Epithelial cell of proximal tubule (primary cell): ENCODE measurements around the gene FYB1. TPM values are rescaled to one million over a fixed set of nuclear protein-coding genes. Genes with fewer than 3 reads are reported as not detected.
"Not testable (repeated sequence)": the region's sequence is repeated elsewhere in the genome, so short reads cannot be mapped to it uniquely, and the experiment has no call there.

Source experiments
- DNase-seq: peaks from one replicate; pipeline ENCODE4 v3.0.0-alpha.2; 2011; ENCODE audit warnings: low read depth
- H3K4me3 ChIP-seq: 2 replicates; pipeline ENCODE4 v1.5.1; 2011; ENCODE audit warnings: low read depth, mild to moderate bottlenecking, low read length
- CTCF ChIP-seq: conservative IDR thresholded peaks from 2 replicates; pipeline ENCODE4 v1.5.1; 2012; ENCODE audit warnings: low read depth, mild to moderate bottlenecking, low read length
- total RNA-seq: library from RNA; depleted of rRNA; stranded (reverse); fragments of >200 nt; gene quantifications from 2 replicates; pipeline ENCODE4 v1.2.3, GENCODE V29; 2015

Gene FYB1
- total RNA-seq, 1 donor from 2014 or later = not detected

GRCh38 chr5:39189292-39189955 is 29.9 kb downstream of the FYB1 start:
- no peak for DNase-seq
- H3K4me3 ChIP-seq = no peak overlapping the region
- no peak for TF ChIP-seq CTCF

DNA sequence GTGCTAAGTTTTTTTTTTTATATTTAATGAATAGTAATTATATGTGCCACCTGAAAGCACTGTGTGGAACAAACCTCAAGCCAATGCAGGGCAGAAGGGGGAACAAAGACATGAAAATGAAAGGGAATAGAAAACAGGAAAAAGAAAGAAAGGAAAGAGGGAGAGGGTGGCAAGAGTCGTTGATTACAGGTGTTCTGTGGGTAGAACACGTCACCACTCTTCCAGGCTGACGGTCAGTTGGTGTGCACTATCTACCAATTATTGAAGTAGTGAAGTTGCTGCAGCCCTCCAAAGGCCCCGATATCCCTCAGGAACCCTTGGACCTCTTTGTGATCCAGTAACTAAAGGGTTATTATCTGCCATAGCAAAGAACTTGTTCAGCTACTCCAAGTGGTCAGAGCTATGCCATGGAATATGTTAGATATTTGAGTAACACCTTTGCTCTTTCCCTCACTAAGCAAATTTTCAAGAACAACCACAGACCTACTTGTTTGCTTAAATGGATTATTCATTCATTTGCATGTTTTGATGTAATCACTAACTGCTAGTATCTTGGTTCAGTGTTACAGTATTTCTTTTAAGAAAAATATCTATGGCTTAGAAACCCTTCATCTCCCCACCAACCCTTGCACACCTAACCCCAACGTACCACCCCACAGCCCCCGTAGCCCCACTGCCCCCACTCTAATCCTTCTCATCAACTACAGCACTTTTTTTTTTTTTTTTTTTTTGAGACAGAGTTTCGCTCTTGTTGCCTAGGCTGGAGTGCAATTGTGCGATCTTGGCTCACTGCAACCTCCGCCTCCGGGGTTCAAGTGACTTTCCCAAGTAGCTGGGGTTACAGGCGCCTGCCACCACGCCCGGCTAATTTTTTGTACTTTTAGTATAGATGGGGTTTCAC is 31.3 kb downstream of the FYB1 start:
- DNase-seq = no peak
- TF ChIP-seq CTCF = no peak
- no peak overlapping the region for H3K4me3 ChIP-seq

DNA sequence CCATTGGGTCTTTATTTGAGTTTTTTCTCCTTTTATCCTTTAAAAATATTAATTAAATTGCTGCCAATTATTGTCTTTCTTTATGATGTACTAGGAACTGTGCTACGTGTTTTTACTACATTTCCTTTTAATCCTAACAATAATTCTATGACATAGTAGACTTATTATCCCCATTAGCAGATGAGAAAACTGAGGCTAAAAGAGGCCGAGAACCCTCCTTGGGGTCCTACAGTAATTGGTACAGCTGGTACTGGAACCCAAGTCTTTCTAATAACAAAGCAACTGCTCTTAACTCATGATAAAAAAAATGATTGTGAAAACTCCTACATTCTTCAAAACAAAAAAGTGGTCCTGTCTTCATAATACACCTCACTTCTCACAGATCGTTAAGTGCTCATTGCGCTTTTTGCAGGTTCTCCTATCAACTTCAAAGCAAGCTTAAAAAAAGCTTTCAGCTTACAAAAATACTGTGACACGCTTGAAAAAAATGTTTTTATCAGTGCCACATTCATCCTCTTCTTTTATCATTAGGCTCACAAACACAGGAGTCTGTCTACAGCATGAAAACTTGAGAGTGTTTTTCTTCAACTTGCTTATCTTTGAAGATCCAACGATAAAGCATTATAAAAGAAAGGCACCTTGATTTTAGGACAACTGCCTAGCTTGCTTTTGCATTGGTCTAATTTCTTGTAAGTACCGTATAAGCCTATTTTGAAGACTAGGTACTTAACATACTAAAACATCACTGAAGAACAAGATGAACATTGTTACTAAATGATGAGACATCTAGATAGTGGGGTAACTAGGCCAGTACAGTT is 32.4 kb downstream of the FYB1 start:
- DNase-seq = no peak
- no peak for TF ChIP-seq CTCF
- H3K4me3 ChIP-seq = no peak overlapping the region

DNA sequence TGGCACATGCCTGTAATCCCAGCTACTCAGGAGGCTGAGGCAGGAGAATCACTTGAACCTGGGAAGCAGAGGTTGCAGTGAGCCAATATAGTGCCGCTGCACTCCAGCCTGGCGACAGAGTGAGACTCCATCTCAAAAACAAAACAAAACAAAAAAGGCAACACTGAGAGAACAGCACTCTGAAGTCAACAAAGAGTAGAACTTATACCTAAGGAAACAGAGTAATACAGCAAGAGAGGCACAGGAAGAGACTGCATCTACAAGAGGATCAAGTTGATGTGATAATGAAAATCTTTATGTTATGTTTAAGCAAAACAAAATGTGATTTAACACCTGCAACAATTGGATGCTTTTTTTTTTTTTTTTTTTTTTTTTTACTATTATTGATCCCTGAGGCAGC is 33.1 kb downstream of the FYB1 start:
- no peak overlapping the region for H3K4me3 ChIP-seq
- no peak for DNase-seq
- no peak for TF ChIP-seq CTCF

GRCh38 chr5:39185761-39186160 is 33.6 kb downstream of the FYB1 start:
- no peak for DNase-seq
- TF ChIP-seq CTCF = no peak

GRCh38 chr5:39179561-39179960 is 39.8 kb downstream of the FYB1 start:
- not testable (repeated sequence) for H3K4me3 ChIP-seq, DNase-seq

More at GRCh38 chr5:39185761-39186160, 33.6 kb downstream of the FYB1 start:
- H3K4me3 ChIP-seq = no peak overlapping the region

DNA sequence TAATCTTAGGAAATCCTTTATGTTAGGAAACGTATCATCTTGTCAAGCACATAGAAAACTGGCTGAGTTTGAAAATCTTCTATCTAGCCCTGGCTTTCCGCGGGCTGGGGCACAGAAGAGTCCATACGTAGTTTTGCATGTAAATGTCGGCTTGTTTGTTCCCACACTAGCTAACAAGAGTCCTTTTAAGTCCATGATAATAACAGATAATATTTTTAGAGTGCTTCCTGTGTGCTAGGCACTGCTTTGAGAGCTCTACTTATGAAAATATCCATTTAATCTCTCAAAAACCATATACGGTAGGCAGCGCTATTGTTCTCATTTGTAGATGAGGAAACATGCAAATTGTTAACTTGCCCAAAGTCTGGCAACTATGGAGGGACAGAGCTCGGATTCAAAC is 40.5 kb downstream of the FYB1 start:
- no peak for DNase-seq
- no peak for TF ChIP-seq CTCF
- H3K4me3 ChIP-seq = no peak overlapping the region
